ENCODE data around the gene SORCS2. TPM values are rescaled to one million over a fixed set of nuclear protein-coding genes. Genes with fewer than 3 reads are reported as not detected.

The SORCS2 gene
- total RNA-seq, 4 donors from 2014 or later, result 0.48 to 1.8 (median 0.68) TPM; not detected in 1

GRCh38 chr4:7315935-7316334, 123.6 kb downstream of the SORCS2 start:
- WGBS, 2 donors (ENCODE audit: low coverage in 1 of 2), result 20 to 82% methylated on average over 1 of the region's 1 CpG
- no peaks in the 10 kb centered on the region for H3K27me3 ChIP-seq
- DNase-seq, result no peak
- no peak overlapping the region for H3K27ac ChIP-seq
- TF ChIP-seq CTCF (IDR thresholded peaks at IDR 0.05), result no peak
- no peak for TF ChIP-seq POLR2AphosphoS5 (IDR thresholded peaks at IDR 0.05)
- H3K36me3 ChIP-seq, result no peaks in the 10 kb centered on the region
- H3K9me3 ChIP-seq, result peaks cover 5 to 9% of the 10 kb centered on the region in 2 donors
- no peaks in the 10 kb centered on the region for H3K4me1 ChIP-seq
- in situ Hi-C loops (cut with MboI; ENCODE audit: low pct_ligation_motif_present in 1 of 4, low pct_unique_long_range_greater_than_20kb in 1 of 4, low sequenced_read_pairs in 3 of 4), result no loop called here
- intact Hi-C loops (cut with DNase I; ENCODE audit: low total_unique reads), result no loop called here
- H3K4me3 ChIP-seq, result no peak overlapping the region

- H3K4me3 ChIP-seq, result no peak overlapping the region
- no peaks in the 10 kb centered on the region for H3K4me1 ChIP-seq
- H3K27ac ChIP-seq, result no peak overlapping the region
- intact Hi-C loops (cut with DNase I; ENCODE audit: low total_unique reads), result no loop called here
- H3K36me3 ChIP-seq, result no peaks in the 10 kb centered on the region
- H3K27me3 ChIP-seq, result no peaks in the 10 kb centered on the region
- in situ Hi-C loops (cut with MboI; ENCODE audit: low pct_ligation_motif_present in 1 of 4, low pct_unique_long_range_greater_than_20kb in 1 of 4, low sequenced_read_pairs in 3 of 4), result no loop called here
- DNase-seq, result no peak
- no peak for TF ChIP-seq EP300 (IDR thresholded peaks at IDR 0.05; ENCODE audit: low read depth)
- TF ChIP-seq POLR2A (IDR thresholded peaks at IDR 0.05), result no peak
- no peak for TF ChIP-seq POLR2AphosphoS5 (IDR thresholded peaks at IDR 0.05)
- no peak for TF ChIP-seq CTCF (IDR thresholded peaks at IDR 0.05)
- whole genome bisulfite sequencing, 2 donors (ENCODE audit: low coverage in 1 of 2), result 38 to 68% methylated on average over 4 of the region's 4 CpGs
- H3K9me3 ChIP-seq, result peaks cover 5 to 9% of the 10 kb centered on the region in 2 donors
These were observed 126.7 kb downstream of the SORCS2 start for GRCh38 chr4:7319024-7319423.

GRCh38 chr4:7320206-7320797, 128.0 kb downstream of the SORCS2 start:
- in situ Hi-C loops (cut with MboI; ENCODE audit: low pct_ligation_motif_present in 1 of 4, low pct_unique_long_range_greater_than_20kb in 1 of 4, low sequenced_read_pairs in 3 of 4), result no loop called here
- Histone ChIP-seq H3K4me1 (no peaks in the 10 kb centered on the region), H3K36me3 (no peaks in the 10 kb centered on the region), H3K27ac (no peak overlapping the region), H3K27me3 (no peaks in the 10 kb centered on the region), H3K4me3 (no peak overlapping the region), H3K9me3 (peaks cover 5 to 9% of the 10 kb centered on the region in 2 donors)
- intact Hi-C loops (cut with DNase I; ENCODE audit: low total_unique reads), result no loop called here
- TF ChIP-seq POLR2A (IDR thresholded peaks at IDR 0.05) (no peak), EP300 (IDR thresholded peaks at IDR 0.05; ENCODE audit: low read depth) (no peak), POLR2AphosphoS5 (IDR thresholded peaks at IDR 0.05) (no peak), CTCF (IDR thresholded peaks at IDR 0.05) (no peak)
- WGBS, 2 donors (ENCODE audit: low coverage in 1 of 2), result 47 to 100% methylated on average over 1 to 5 of the region's 5 CpGs
- no peak for DNase-seq

GRCh38 chr4:7322166-7322991, 130.0 kb downstream of the SORCS2 start:
- intact Hi-C loops (cut with DNase I; ENCODE audit: low total_unique reads) (no loop called here), in situ Hi-C loops (cut with MboI; ENCODE audit: low pct_ligation_motif_present in 1 of 4, low pct_unique_long_range_greater_than_20kb in 1 of 4, low sequenced_read_pairs in 3 of 4) (no loop called here)
- 29 to 57% methylated on average over 1 to 18 of the region's 18 CpGs for WGBS, 2 donors (ENCODE audit: low coverage in 1 of 2)
- TF ChIP-seq POLR2A (IDR thresholded peaks at IDR 0.05) (no peak), EP300 (IDR thresholded peaks at IDR 0.05; ENCODE audit: low read depth) (no peak), POLR2AphosphoS5 (IDR thresholded peaks at IDR 0.05) (no peak), CTCF (IDR thresholded peaks at IDR 0.05) (no peak)
- no peaks in the 10 kb centered on the region for H3K27me3 ChIP-seq
- H3K9me3 ChIP-seq, result peaks cover 5 to 9% of the 10 kb centered on the region in 2 donors
- H3K4me3 ChIP-seq, result no peak overlapping the region
- H3K36me3 ChIP-seq, result no peaks in the 10 kb centered on the region
- no peak for DNase-seq
- no peak overlapping the region for H3K27ac ChIP-seq
- H3K4me1 ChIP-seq, result peaks cover 0 to 6% (median 0%) of the 10 kb centered on the region in 4 donors
